Endothelial cell of umbilical vein (primary cell): ENCODE data around the gene EDRF1. TPM values are rescaled to one million over a fixed set of nuclear protein-coding genes. Genes with fewer than 3 reads are reported as not detected.

ENCODE experiments used
- BruUV-seq: library from RNA; stranded (reverse); fragments of 400-500 nt; replicated peaks from 2 replicates; lab custom pipeline; 2021; lab: Mats Ljungman, UMichigan
- CTCF ChIA-PET: fragments of 300-600, 350-600 bp; sonication (Branson Sonifier 250); formaldehyde crosslinking; loops from one replicate; lab custom pipeline; 2021; ENCODE audit warnings: antibody characterized with exemption, inconsistent platforms; lab: Charles Lee
- POLR2A ChIA-PET: fragments of 300-600, 350-600 bp; sonication (Branson Sonifier 250); formaldehyde crosslinking; loops from one replicate; lab custom pipeline; 2021; ENCODE audit warnings: antibody characterized with exemption, inconsistent platforms; lab: Charles Lee
- DNase-seq: peaks from one replicate; pipeline ENCODE4 v3.0.0-alpha.2; 2011; ENCODE audit warnings: low read depth, low spot score
- FAIRE-seq: peaks from 2 replicates; lab custom pipeline; 2011; peaks lifted over from hg19 to GRCh38; lab: Jason Lieb, UNC
- H2AFZ ChIP-seq: 2 replicates; pipeline ENCODE4 v1.6.0; 2012; ENCODE audit warnings: low read depth, low read length, control low read depth, inconsistent platforms
- H3K27ac ChIP-seq: 2 replicates; pipeline ENCODE4 v1.5.1; 2011; ENCODE audit warnings: low read depth, mild to moderate bottlenecking, control low read depth, low read length, moderate library complexity; ENCODE audit not compliant: insufficient read depth
- H3K27me3 ChIP-seq, 2 experiments: 2 replicates each; pipeline versions ENCODE4 v1.6.0 to v1.6.1; 2011; ENCODE audit warnings: low read length in 2 of 2, mixed read lengths in 1 of 2; ENCODE audit not compliant: control insufficient read depth in 2 of 2, insufficient read depth in 2 of 2
- H3K36me3 ChIP-seq, 2 experiments: 2 replicates in 1 of 2; 3 replicates in 1 of 2; pipeline ENCODE4 v1.5.1; 2011; ENCODE audit warnings: low read length in 2 of 2, mild to moderate bottlenecking in 1 of 2, moderate library complexity in 1 of 2; ENCODE audit not compliant: control insufficient read depth in 2 of 2, insufficient read depth in 2 of 2; ENCODE audit errors: extremely low read depth in 1 of 2
- H3K4me1 ChIP-seq: 3 replicates; pipeline ENCODE4 v1.5.1; 2011; ENCODE audit warnings: mild to moderate bottlenecking, low read length; ENCODE audit not compliant: control insufficient read depth, insufficient read depth; ENCODE audit errors: extremely low read depth
- H3K4me2 ChIP-seq: 2 replicates; pipeline ENCODE4 v1.6.1; 2011; ENCODE audit warnings: low read length, control low read depth, mixed read lengths; ENCODE audit not compliant: insufficient read depth
- H3K4me3 ChIP-seq, 3 experiments: fragments of 200-600 bp in 1 of 3; sonication (generic), shearing (Covaris generic) in 1 of 3; replicated peaks in 1 of 3; 2 replicates each; pipeline ENCODE4 v1.5.1; 2011 to 2016; ENCODE audit warnings: control low read depth in 3 of 3, low read length in 3 of 3, mild to moderate bottlenecking in 2 of 3, inconsistent platforms in 1 of 3, low read depth in 1 of 3, moderate library complexity in 1 of 3; ENCODE audit not compliant: insufficient read depth in 1 of 3
- H3K79me2 ChIP-seq: 2 replicates; pipeline ENCODE4 v1.6.0; 2012; ENCODE audit warnings: low read length, inconsistent platforms; ENCODE audit not compliant: control insufficient read depth, insufficient read depth
- H3K9ac ChIP-seq: replicated peaks from 2 replicates; pipeline ENCODE3; 2011; ENCODE audit warnings: low read length, control low read depth; ENCODE audit not compliant: insufficient read depth; ENCODE audit errors: extremely low read depth
- H3K9me1 ChIP-seq: replicated peaks from 3 replicates; pipeline ENCODE4 v1.6.0; 2011; ENCODE audit warnings: mild to moderate bottlenecking, low read length; ENCODE audit not compliant: control insufficient read depth, insufficient read depth; ENCODE audit errors: extremely low read depth
- H3K9me3 ChIP-seq: replicated peaks from 2 replicates; pipeline ENCODE4 v1.5.1; 2012; ENCODE audit warnings: low read length, inconsistent platforms; ENCODE audit not compliant: control insufficient read depth, insufficient read depth
- H4K20me1 ChIP-seq: replicated peaks from 2 replicates; pipeline ENCODE3; 2011; ENCODE audit warnings: mild to moderate bottlenecking, low read length; ENCODE audit not compliant: control insufficient read depth, insufficient read depth; ENCODE audit errors: extremely low read depth
- EZH2 ChIP-seq: IDR thresholded peaks from 2 replicates; pipeline ENCODE4 v1.6.1; 2012; ENCODE audit warnings: borderline replicate concordance, low read depth, mild to moderate bottlenecking, moderate library complexity, low read length, inconsistent platforms; ENCODE audit not compliant: severe bottlenecking
- FOS ChIP-seq: IDR thresholded peaks from 2 replicates; pipeline ENCODE4 v1.6.1; 2011; ENCODE audit warnings: mild to moderate bottlenecking, low read length, moderate library complexity, borderline replicate concordance; ENCODE audit not compliant: insufficient read depth
- GATA2 ChIP-seq: IDR thresholded peaks from 2 replicates; pipeline ENCODE4 v1.7.0; 2011; ENCODE audit warnings: low read depth, mild to moderate bottlenecking, moderate library complexity, mixed read lengths, low read length; ENCODE audit not compliant: insufficient read length, insufficient read depth
- JUN ChIP-seq: IDR thresholded peaks from 2 replicates; pipeline ENCODE4 v1.6.1; 2011; ENCODE audit warnings: borderline replicate concordance, low read depth; ENCODE audit not compliant: insufficient read length, insufficient read depth
- MYC ChIP-seq: IDR thresholded peaks from one replicate; pipeline ENCODE4 v1.6.1; 2011; ENCODE audit warnings: mild to moderate bottlenecking, low read depth, low read length
- POLR2A ChIP-seq: IDR thresholded peaks from 2 replicates; pipeline ENCODE4 v1.6.1; 2012; ENCODE audit warnings: low read depth, mild to moderate bottlenecking, control low read depth, low read length
- POLR2AphosphoS5 ChIP-seq: IDR thresholded peaks from 2 replicates; pipeline ENCODE4 v1.6.1; 2012; ENCODE audit warnings: low read depth, mild to moderate bottlenecking, control low read depth, low read length, moderate library complexity; ENCODE audit not compliant: insufficient read depth
- dilution Hi-C: fragments of 300-500 bp; cut with MboI; formaldehyde crosslinking; loops from one replicate; pipeline ENCODE4 v1.15.0; 2019; ENCODE audit warnings: low sequenced_read_pairs; ENCODE audit not compliant: extremely low pct_ligation_motif_present
- intact Hi-C: fragments of 100-400 bp; cut with micrococcal nuclease; formaldehyde crosslinking; loops from one replicate; pipeline ENCODE4 v1.10.0; 2022
- polyA plus RNA-seq, 4 experiments: library from polyadenylated mRNA; depleted of rRNA in 3 of 4; stranded (reverse) in 3 of 4; unstranded in 1 of 4; fragments of >200 nt; gene quantifications; 2 replicates each; pipeline versions ENCODE4 v1.2.1 to v1.2.3, GENCODE V29; 2011 to 2012; ENCODE audit warnings: missing spikeins in 1 of 4
- total RNA-seq: library from RNA; stranded (reverse); gene quantifications from 2 replicates; pipeline ENCODE4 v1.2.3, GENCODE V29; 2021
- TF ChIP-seq, protein P1 (sequence below): IDR thresholded peaks from 2 replicates; pipeline ENCODE4 v1.6.1; 2011; ENCODE audit not compliant: insufficient read depth, insufficient read length
- TF ChIP-seq, protein P2 (sequence below), 2 donors: IDR thresholded peaks; 1 replicate in 1 of 2; 2 replicates in 1 of 2; pipeline ENCODE4 v1.5.1; 2011; ENCODE audit warnings: low read length in 2 of 2, mild to moderate bottlenecking in 2 of 2, moderate library complexity in 2 of 2, control low read depth in 1 of 2, inconsistent platforms in 1 of 2, low read depth in 1 of 2; ENCODE audit not compliant: insufficient read depth in 1 of 2; ENCODE audit errors: extremely low read depth in 1 of 2

Gene EDRF1
- total and polyA plus RNA-seq, 2 donors (not counting 3 experiments of a cell fraction or from before 2014, with no cell fraction given): 11.6 to 27.8 TPM

DNA sequence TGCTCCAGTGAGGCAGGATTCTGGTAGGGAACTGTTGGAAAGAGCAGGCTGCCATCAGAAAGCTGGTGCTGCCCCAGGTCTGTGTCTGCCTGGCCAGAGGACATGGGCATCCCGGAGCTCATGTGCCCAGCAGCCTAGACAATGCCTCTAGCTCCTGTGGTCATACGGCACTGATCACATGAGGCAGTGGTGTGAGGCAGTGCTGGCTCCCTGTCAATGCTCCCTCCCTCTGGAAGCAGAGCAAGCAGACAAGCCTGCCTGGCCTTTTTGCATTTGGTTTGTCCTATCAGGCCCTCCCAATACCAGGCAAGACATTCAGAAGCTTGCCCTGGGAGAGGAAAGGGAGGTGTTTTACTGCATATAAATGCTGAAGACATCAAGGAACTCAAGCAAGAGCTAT, 75.6 kb downstream of the EDRF1 start:
- no peak for DNase-seq
- dilution Hi-C loops: no loop called here
- Histone ChIP-seq H4K20me1 (no peaks in the 10 kb centered on the region), H3K9me3 (no peaks in the 10 kb centered on the region), H3K4me2 (no peak overlapping the region), H2AFZ (no peak overlapping the region), H3K27me3 (no peaks in the 10 kb centered on the region), H3K36me3 (peaks cover 2 to 26% of the 10 kb centered on the region in 2 experiments), H3K27ac (no peak overlapping the region), H3K9ac (no peak overlapping the region), H3K79me2 (no peaks in the 10 kb centered on the region), H3K4me3 (no peak overlapping the region), H3K4me1 (no peaks in the 10 kb centered on the region), H3K9me1 (no peaks in the 10 kb centered on the region)
- no TSS peak for BruUV-seq
- TF ChIP-seq POLR2A (no peak), JUN (no peak), GATA2 (no peak), MYC (no peak), POLR2AphosphoS5 (no peak), EZH2 (no peak), FOS (no peak)
- TF ChIP-seq, protein P1, sequence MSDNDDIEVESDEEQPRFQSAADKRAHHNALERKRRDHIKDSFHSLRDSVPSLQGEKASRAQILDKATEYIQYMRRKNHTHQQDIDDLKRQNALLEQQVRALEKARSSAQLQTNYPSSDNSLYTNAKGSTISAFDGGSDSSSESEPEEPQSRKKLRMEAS: no peak
- TF ChIP-seq, protein P2, sequence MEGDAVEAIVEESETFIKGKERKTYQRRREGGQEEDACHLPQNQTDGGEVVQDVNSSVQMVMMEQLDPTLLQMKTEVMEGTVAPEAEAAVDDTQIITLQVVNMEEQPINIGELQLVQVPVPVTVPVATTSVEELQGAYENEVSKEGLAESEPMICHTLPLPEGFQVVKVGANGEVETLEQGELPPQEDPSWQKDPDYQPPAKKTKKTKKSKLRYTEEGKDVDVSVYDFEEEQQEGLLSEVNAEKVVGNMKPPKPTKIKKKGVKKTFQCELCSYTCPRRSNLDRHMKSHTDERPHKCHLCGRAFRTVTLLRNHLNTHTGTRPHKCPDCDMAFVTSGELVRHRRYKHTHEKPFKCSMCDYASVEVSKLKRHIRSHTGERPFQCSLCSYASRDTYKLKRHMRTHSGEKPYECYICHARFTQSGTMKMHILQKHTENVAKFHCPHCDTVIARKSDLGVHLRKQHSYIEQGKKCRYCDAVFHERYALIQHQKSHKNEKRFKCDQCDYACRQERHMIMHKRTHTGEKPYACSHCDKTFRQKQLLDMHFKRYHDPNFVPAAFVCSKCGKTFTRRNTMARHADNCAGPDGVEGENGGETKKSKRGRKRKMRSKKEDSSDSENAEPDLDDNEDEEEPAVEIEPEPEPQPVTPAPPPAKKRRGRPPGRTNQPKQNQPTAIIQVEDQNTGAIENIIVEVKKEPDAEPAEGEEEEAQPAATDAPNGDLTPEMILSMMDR (IDR thresholded peaks at IDR 0.05; ENCODE audit: extremely low read depth in 1 of 2, insufficient read depth in 1 of 2, low read depth in 1 of 2, low read length in 2 of 2): no peak
- ChIA-PET CTCF (no interaction called here), POLR2A (no interaction called here)
- FAIRE-seq: no peak
- intact Hi-C loops: no loop called here
